ENCODE data around the gene VPS33B. TPM values are rescaled to one million over a fixed set of nuclear protein-coding genes. Genes with fewer than 3 reads are reported as not detected.

VPS33B gene
- total and polyA plus RNA-seq, 2 of the 8 experiments (the other 6 are each of a cell fraction or from before 2014, with no cell fraction given), result 11.8 to 17.3 TPM

DNA sequence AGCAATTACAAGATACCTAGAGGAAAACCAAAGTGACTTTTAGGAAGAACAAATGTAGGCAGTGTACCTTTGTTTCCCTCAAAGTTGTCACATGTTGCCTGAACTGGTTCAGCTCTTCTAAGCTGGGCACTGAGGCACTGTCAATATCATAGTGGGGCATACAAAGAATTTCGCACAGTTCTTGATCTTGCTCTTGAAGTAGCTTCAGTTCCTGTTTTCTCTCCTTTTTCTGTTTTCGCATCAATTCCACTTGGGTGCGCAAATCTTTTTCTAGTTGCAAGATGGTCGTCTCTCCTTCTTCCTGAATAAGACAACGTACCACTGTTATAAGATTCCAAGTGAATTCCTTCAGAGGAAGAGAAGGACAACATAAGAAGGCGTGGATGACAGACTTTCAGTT lies 40.7 kb downstream of the VPS33B start (continued):
- TF ChIP-seq, protein P1, sequence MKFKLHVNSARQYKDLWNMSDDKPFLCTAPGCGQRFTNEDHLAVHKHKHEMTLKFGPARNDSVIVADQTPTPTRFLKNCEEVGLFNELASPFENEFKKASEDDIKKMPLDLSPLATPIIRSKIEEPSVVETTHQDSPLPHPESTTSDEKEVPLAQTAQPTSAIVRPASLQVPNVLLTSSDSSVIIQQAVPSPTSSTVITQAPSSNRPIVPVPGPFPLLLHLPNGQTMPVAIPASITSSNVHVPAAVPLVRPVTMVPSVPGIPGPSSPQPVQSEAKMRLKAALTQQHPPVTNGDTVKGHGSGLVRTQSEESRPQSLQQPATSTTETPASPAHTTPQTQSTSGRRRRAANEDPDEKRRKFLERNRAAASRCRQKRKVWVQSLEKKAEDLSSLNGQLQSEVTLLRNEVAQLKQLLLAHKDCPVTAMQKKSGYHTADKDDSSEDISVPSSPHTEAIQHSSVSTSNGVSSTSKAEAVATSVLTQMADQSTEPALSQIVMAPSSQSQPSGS (IDR thresholded peaks at IDR 0.05; ENCODE audit: low read length), result no peak
- TF ChIP-seq HDAC6 (IDR thresholded peaks at IDR 0.05; ENCODE audit: low read depth, low read length) (no peak), GABPA (IDR thresholded peaks at IDR 0.05; ENCODE audit: borderline replicate concordance, insufficient read depth, low read length) (no peak), EP300 (IDR thresholded peaks at IDR 0.05; ENCODE audit: borderline replicate concordance in 1 of 2, low read depth in 2 of 2, low read length in 2 of 2) (no peak), KDM1A (IDR thresholded peaks at IDR 0.05; ENCODE audit: borderline replicate concordance, low read length) (no peak), CHD1 (IDR thresholded peaks at IDR 0.05; ENCODE audit: low read depth, low read length) (no peak)

All from H1 (cell line).